SK-N-SH (cell line): Measurements from ENCODE around the gene ADGRB2. TPM values are rescaled to one million over a fixed set of nuclear protein-coding genes. Genes with fewer than 3 reads are reported as not detected.
A peak's percentile ranks its signal among the peaks of the same experiment; 100 is the strongest.

Source experiments
- CTCF ChIA-PET: fragments of 300-600, 350-600 bp; formaldehyde crosslinking; extraction: SDS; loops from one replicate; lab custom pipeline; 2021; lab: Yijun Ruan, JAX
- POLR2A ChIA-PET: fragments of 350-600 bp; sonication (Branson Sonifier 250); formaldehyde crosslinking; extraction: SDS; loops from one replicate; lab custom pipeline; 2020; ENCODE audit warnings: antibody characterized with exemption, inconsistent platforms; lab: Yijun Ruan, JAX
- DNase-seq: peaks from one replicate; pipeline ENCODE4 v3.0.0; 2012
- H2AFZ ChIP-seq: fragments of 200-600 bp; sonication (generic); 2 replicates; pipeline ENCODE4 v1.8.1; 2016; ENCODE audit warnings: antibody characterized with exemption, mild to moderate bottlenecking, low read depth
- H3F3A ChIP-seq: fragments of 200-600 bp; sonication (generic); replicated peaks from 2 replicates; pipeline ENCODE3; 2016; ENCODE audit warnings: antibody characterized with exemption, mild to moderate bottlenecking; ENCODE audit not compliant: insufficient read depth
- H3K27ac ChIP-seq, 2 experiments: fragments of 200-500 bp in 1 of 2; fragments of 200-600 bp in 1 of 2; sonication (Bioruptor generic) in 1 of 2; sonication (generic), shearing (Covaris generic) in 1 of 2; 2 replicates each; pipeline versions ENCODE4 v1.5.1 to v1.6.1; 2014 to 2016; ENCODE audit warnings: low read depth in 2 of 2, inconsistent platforms in 1 of 2, low read length in 1 of 2, mild to moderate bottlenecking in 1 of 2, mixed read lengths in 1 of 2
- H3K27me3 ChIP-seq: fragments of 200-600 bp; sonication (generic), shearing (Covaris generic); 2 replicates; pipeline ENCODE4 v1.6.1; 2016; ENCODE audit warnings: mixed run types; ENCODE audit not compliant: insufficient read depth
- H3K36me3 ChIP-seq, 2 experiments: fragments of 200-500 bp in 1 of 2; fragments of 200-600 bp in 1 of 2; sonication (Bioruptor generic) in 1 of 2; sonication (generic) in 1 of 2; replicated peaks in 1 of 2; 2 replicates each; pipeline versions ENCODE3 to v1.5.1; 2014 to 2016; ENCODE audit warnings: low read length in 1 of 2, mild to moderate bottlenecking in 1 of 2; ENCODE audit not compliant: insufficient read depth in 2 of 2, control insufficient read depth in 1 of 2
- H3K4me1 ChIP-seq, 2 experiments: fragments of 200-500 bp in 1 of 2; fragments of 200-600 bp in 1 of 2; sonication (Bioruptor generic) in 1 of 2; sonication (generic), shearing (Covaris generic) in 1 of 2; 2 replicates each; pipeline versions ENCODE4 v1.5.1 to v1.6.1; 2014 to 2016; ENCODE audit warnings: low read depth in 1 of 2, low read length in 1 of 2, mixed run types in 1 of 2; ENCODE audit not compliant: insufficient read depth in 2 of 2, control insufficient read depth in 1 of 2
- H3K4me2 ChIP-seq: fragments of 200-600 bp; sonication (generic), shearing (Covaris generic); 2 replicates; pipeline ENCODE4 v1.6.1; 2017; ENCODE audit warnings: mixed run types
- H3K4me3 ChIP-seq, 2 experiments: fragments of 200-500 bp in 1 of 2; fragments of 200-600 bp in 1 of 2; sonication (Bioruptor generic) in 1 of 2; sonication (generic), shearing (Covaris generic) in 1 of 2; 2 replicates each; pipeline versions ENCODE4 v1.5.1 to v1.8.1; 2014 to 2016; ENCODE audit warnings: low read depth in 2 of 2, inconsistent platforms in 1 of 2, low read length in 1 of 2, mild to moderate bottlenecking in 1 of 2, mixed read lengths in 1 of 2, moderate library complexity in 1 of 2
- H3K79me2 ChIP-seq: fragments of 200-600 bp; sonication (generic); 2 replicates; pipeline ENCODE4 v1.8.1; 2017; ENCODE audit warnings: mild to moderate bottlenecking; ENCODE audit not compliant: insufficient read depth
- H3K9ac ChIP-seq: fragments of 200-600 bp; sonication (generic); 2 replicates; pipeline ENCODE4 v1.6.1; 2017; ENCODE audit warnings: mixed run types
- H3K9me2 ChIP-seq: fragments of 200-600 bp; sonication (generic); 2 replicates; pipeline ENCODE4 v1.6.1; 2017; ENCODE audit warnings: mixed run types
- H3K9me3 ChIP-seq: fragments of 200-600 bp; sonication (generic); 2 replicates; pipeline ENCODE4 v1.6.1; 2017; ENCODE audit warnings: mixed run types, mild to moderate bottlenecking, moderate library complexity
- H4K20me1 ChIP-seq: fragments of 200-600 bp; sonication (generic); 2 replicates; pipeline ENCODE4 v1.6.1; 2017; ENCODE audit warnings: mild to moderate bottlenecking, mixed run types; ENCODE audit not compliant: insufficient read depth
- ELF1 ChIP-seq: IDR thresholded peaks from 2 replicates; pipeline ENCODE4 v1.4.0; 2012
- EP300 ChIP-seq, 2 experiments: IDR thresholded peaks; 2 replicates each; pipeline versions ENCODE4 v1.4.0 to v1.6.1; 2012; ENCODE audit warnings: borderline replicate concordance in 1 of 2, low read depth in 1 of 2, low read length in 1 of 2
- EZH2phosphoT487 ChIP-seq: fragments of 200-600 bp; sonication (generic); IDR thresholded peaks from 2 replicates; pipeline ENCODE4 v1.6.1; 2017; ENCODE audit warnings: low read depth, mixed run types, mild to moderate bottlenecking, antibody characterized with exemption, moderate library complexity, borderline replicate concordance
- FOSL2 ChIP-seq: IDR thresholded peaks from 2 replicates; pipeline ENCODE4 v1.4.0; 2012; ENCODE audit warnings: low read depth, mild to moderate bottlenecking, moderate library complexity, borderline replicate concordance
- GATA2 ChIP-seq: sonication (generic); formaldehyde crosslinking; IDR thresholded peaks from 2 replicates; pipeline ENCODE4 v1.5.0; 2020; ENCODE audit warnings: mild to moderate bottlenecking, missing genetic modification reagents
- MEF2A ChIP-seq: IDR thresholded peaks from 2 replicates; pipeline ENCODE4 v1.4.0; 2012; ENCODE audit warnings: low read depth, borderline replicate concordance
- MXI1 ChIP-seq: IDR thresholded peaks from 2 replicates; pipeline ENCODE4 v1.6.1; 2012; ENCODE audit warnings: mild to moderate bottlenecking, low read depth, low read length, improper control_type of control experiment
- REST ChIP-seq: IDR thresholded peaks from 2 replicates; pipeline ENCODE4 v1.6.1; 2012; ENCODE audit warnings: mild to moderate bottlenecking, low read depth, low read length, moderate library complexity
- RXRA ChIP-seq: IDR thresholded peaks from 2 replicates; pipeline ENCODE4 v1.4.0; 2012; ENCODE audit warnings: low read depth, mild to moderate bottlenecking, borderline replicate concordance
- SIN3A ChIP-seq: IDR thresholded peaks from 2 replicates; pipeline ENCODE4 v1.6.1; 2012; ENCODE audit warnings: low read depth, mild to moderate bottlenecking, low read length, moderate library complexity, borderline replicate concordance
- SMC3 ChIP-seq: IDR thresholded peaks from 2 replicates; pipeline ENCODE4 v1.6.1; 2012; ENCODE audit warnings: low read depth, low read length, improper control_type of control experiment
- TAF1 ChIP-seq: IDR thresholded peaks from 2 replicates; pipeline ENCODE4 v1.6.1; 2012; ENCODE audit warnings: low read depth, mild to moderate bottlenecking, low read length, moderate library complexity, borderline replicate concordance
- YY1 ChIP-seq: IDR thresholded peaks from 2 replicates; pipeline ENCODE4 v1.4.0; 2012; ENCODE audit warnings: low read depth, mild to moderate bottlenecking
- WGBS: methylation state at CpG from one replicate; pipeline ENCODE4 v1.1.6; 2017; ENCODE audit warnings: low lambda C conversion rate; 5-methylcytosine and 5-hydroxymethylcytosine counted together
- polyA plus RNA-seq, 3 experiments: library from polyadenylated mRNA; depleted of rRNA; stranded (reverse); fragments of >200 nt; gene quantifications; 2 replicates each; pipeline ENCODE4 v1.2.3, GENCODE V29; 2012
- TF ChIP-seq, protein P1 (sequence below): fragments of 150-350 bp; IDR thresholded peaks from 2 replicates; pipeline ENCODE4 v1.6.1; 2016; ENCODE audit warnings: mild to moderate bottlenecking, low read depth, low read length
- TF ChIP-seq, protein P2 (sequence below): IDR thresholded peaks from 2 replicates; pipeline ENCODE4 v1.4.0; 2012; ENCODE audit warnings: low read depth, borderline replicate concordance
- TF ChIP-seq, protein P3 (sequence below): fragments of 150-350 bp; IDR thresholded peaks from 2 replicates; pipeline ENCODE4 v1.6.1; 2017; ENCODE audit warnings: antibody characterized with exemption, low read length, low read depth, borderline replicate concordance
- TF ChIP-seq, protein P4 (sequence below): IDR thresholded peaks from 2 replicates; pipeline ENCODE4 v1.4.0; 2012; ENCODE audit warnings: low read depth, borderline replicate concordance

The ADGRB2 gene
- polyA plus RNA-seq, 1 of the 3 experiments (the other 2 are of a cell fraction): 13.0 TPM

DNA sequence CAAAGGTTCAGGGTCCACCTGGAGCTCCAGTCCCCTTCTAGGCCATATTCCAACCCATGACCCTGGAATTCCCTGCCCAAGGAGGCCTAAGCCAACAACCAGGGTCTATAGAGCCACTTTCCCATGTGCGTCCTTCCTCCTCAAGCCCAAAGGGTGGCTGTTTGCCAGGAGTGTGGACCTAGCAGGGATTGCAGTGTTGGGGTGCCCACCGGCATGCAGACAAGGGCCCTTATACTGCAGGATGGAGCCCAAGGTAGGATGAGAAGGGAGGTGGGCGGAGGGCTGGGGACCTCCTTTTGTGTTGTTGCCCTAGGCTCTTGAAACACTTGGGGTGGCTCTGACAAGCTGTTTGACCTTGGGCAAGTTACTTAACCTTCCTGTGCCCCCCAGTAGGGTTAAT, 19.7 kb upstream of the ADGRB2 start:
- H2AFZ ChIP-seq: no peak overlapping the region
- ChIA-PET POLR2A (interaction anchor here (1.9 to 6.6 kb wide), 4 partner anchors 8 to 82 kb away, joined by 6 to 67 read pairs (median 34); partner anchors contain the start of gene ADGRB2), CTCF (interaction anchor here (1.2 to 21.1 kb wide), 9 partner anchors 8 to 180 kb away, joined by 3 to 707 read pairs (median 5); partner anchors contain the start of genes ADGRB2, COL16A1 and PTP4A2)
- no peak for DNase-seq
- no peaks in the 10 kb centered on the region for H3K9me2 ChIP-seq
- WGBS: 96% methylated on average over 3 of the region's 3 CpGs
- H4K20me1 ChIP-seq: no peaks in the 10 kb centered on the region
- H3K4me2 ChIP-seq: no peak overlapping the region
- no peak for TF ChIP-seq SIN3A
- TF ChIP-seq, protein P1, sequence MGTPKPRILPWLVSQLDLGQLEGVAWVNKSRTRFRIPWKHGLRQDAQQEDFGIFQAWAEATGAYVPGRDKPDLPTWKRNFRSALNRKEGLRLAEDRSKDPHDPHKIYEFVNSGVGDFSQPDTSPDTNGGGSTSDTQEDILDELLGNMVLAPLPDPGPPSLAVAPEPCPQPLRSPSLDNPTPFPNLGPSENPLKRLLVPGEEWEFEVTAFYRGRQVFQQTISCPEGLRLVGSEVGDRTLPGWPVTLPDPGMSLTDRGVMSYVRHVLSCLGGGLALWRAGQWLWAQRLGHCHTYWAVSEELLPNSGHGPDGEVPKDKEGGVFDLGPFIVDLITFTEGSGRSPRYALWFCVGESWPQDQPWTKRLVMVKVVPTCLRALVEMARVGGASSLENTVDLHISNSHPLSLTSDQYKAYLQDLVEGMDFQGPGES: no peak
- TF ChIP-seq YY1: no peak
- TF ChIP-seq EZH2phosphoT487: no peak
- no peak for TF ChIP-seq MXI1
- no peak for TF ChIP-seq SMC3
- TF ChIP-seq RXRA: no peak
- TF ChIP-seq GATA2 (CRISPR knock-in tag): no peak
- TF ChIP-seq TAF1: no peak
- TF ChIP-seq MEF2A: no peak
- TF ChIP-seq, protein P2, sequence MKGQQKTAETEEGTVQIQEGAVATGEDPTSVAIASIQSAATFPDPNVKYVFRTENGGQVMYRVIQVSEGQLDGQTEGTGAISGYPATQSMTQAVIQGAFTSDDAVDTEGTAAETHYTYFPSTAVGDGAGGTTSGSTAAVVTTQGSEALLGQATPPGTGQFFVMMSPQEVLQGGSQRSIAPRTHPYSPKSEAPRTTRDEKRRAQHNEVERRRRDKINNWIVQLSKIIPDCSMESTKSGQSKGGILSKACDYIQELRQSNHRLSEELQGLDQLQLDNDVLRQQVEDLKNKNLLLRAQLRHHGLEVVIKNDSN: no peak
- TF ChIP-seq, protein P3, sequence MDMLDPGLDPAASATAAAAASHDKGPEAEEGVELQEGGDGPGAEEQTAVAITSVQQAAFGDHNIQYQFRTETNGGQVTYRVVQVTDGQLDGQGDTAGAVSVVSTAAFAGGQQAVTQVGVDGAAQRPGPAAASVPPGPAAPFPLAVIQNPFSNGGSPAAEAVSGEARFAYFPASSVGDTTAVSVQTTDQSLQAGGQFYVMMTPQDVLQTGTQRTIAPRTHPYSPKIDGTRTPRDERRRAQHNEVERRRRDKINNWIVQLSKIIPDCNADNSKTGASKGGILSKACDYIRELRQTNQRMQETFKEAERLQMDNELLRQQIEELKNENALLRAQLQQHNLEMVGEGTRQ: no peak
- no peak for TF ChIP-seq REST
- TF ChIP-seq FOSL2: no peak
- TF ChIP-seq, protein P4, sequence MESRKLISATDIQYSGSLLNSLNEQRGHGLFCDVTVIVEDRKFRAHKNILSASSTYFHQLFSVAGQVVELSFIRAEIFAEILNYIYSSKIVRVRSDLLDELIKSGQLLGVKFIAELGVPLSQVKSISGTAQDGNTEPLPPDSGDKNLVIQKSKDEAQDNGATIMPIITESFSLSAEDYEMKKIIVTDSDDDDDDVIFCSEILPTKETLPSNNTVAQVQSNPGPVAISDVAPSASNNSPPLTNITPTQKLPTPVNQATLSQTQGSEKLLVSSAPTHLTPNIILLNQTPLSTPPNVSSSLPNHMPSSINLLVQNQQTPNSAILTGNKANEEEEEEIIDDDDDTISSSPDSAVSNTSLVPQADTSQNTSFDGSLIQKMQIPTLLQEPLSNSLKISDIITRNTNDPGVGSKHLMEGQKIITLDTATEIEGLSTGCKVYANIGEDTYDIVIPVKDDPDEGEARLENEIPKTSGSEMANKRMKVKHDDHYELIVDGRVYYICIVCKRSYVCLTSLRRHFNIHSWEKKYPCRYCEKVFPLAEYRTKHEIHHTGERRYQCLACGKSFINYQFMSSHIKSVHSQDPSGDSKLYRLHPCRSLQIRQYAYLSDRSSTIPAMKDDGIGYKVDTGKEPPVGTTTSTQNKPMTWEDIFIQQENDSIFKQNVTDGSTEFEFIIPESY: no peak
- no peak for TF ChIP-seq ELF1
- TF ChIP-seq EP300 (IDR thresholded peaks at IDR 0.05; ENCODE audit: borderline replicate concordance in 1 of 2, low read depth in 1 of 2, low read length in 1 of 2): no peak
- peaks cover 8% of the 10 kb centered on the region for H3F3A ChIP-seq
- no peak overlapping the region for H3K9ac ChIP-seq
- H3K36me3 ChIP-seq: no peaks in the 10 kb centered on the region
- H3K27me3 ChIP-seq: no peaks in the 10 kb centered on the region
- H3K4me3 ChIP-seq: no peak overlapping the region
- H3K79me2 ChIP-seq: no peaks in the 10 kb centered on the region
- peaks cover 21 to 88% of the 10 kb centered on the region in 2 experiments for H3K4me1 ChIP-seq
- H3K27ac ChIP-seq: peak overlapping the region in 1 of 2 experiments; percentile 97; a peak in 2 of 4 replicates
- no peaks in the 10 kb centered on the region for H3K9me3 ChIP-seq
